Activated CD4-positive, alpha-beta T cell treated with anti-CD3 and anti-CD28 coated beads, Interleukin-2, amount 50 U/mL, for 16 hours (primary cell): ENCODE measurements around the gene TRIM3.
"Not testable (repeated sequence)": the region's sequence is repeated elsewhere in the genome, so short reads cannot be mapped to it uniquely, and the experiment has no call there.

ENCODE experiments used
- DNase-seq: peaks from one replicate; pipeline ENCODE4 v3.0.0-alpha.2; 2020

Gene TRIM3

DNA sequence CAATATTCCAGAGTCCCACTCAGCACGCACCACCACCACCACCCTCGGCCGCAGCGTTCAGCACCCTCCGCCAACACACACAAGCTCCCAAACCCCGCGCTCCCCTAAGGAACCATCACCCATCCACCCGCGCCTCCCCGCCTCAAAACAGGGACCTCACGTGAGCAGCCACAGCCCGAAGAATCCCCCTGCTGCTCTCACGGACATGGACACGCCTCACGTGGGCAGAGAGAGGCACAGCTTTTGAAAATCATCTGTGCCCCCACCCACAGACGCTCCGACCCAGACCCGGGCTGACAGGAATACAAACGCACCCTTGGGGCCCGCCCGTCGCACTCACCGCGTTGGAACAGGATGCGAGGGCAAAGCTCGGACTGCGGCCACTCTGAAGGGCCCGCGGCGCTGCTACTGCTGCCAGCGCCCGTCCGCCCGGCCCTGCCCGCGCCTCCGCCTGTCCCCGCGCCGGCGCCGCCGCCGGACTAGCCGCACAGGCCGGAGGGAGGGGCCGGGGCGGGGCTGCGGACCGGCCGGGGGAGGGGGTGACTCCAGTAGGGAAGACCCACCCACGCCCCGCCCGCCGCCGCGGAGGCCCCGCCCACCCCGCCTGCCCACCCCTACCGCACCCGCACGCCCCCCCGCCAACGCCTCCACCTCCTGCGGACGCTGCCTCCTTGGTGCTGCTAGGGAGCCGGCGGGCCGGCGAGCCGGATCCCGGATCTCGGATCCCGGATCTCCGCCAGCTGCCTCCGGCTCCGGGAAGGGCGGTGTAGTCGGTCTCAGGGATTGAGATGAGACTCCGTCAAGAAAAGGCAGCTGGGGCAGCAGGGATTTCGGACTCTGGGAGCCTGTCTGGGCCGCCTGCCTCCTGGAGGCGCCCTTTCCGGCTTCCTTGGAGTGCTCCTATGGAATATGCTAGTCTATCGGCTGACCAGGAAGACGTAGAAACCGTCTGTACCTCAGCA lies at the start of gene TRIM3:
TSS of gene TRIM3 (minus strand) at position 491 of the 962 bp plus-strand sequence. CDS start 8,246 bp downstream, outside the sequence.
- peak; percentile 60 for DNase-seq

GRCh38 chr11:6523253-6523652 lies 49.5 kb upstream of the TRIM3 start:
- DNase-seq: no peak

GRCh38 chr11:6521946-6522345 lies 48.2 kb upstream of the TRIM3 start:
- DNase-seq: not testable (repeated sequence)

DNA sequence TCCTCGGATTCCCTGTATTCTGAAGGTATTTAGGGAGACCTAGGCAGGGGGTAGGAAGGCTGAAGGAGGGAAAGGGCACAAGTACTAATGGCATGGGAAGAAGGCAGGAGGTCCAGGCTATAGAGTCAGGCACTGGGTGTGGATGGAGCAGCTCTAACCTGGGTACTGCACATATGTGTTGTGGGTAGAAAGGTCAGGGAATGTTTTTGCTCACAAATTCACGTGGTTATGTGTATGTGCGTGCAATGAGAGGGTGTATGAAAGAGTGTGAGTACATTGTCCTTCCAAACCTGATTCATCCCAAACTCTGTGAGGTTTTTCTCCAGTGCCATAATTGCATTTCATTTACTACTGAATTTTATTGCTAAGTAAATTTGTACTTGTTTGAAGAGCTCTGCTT lies 46.5 kb upstream of the TRIM3 start:
- DNase-seq: no peak

DNA sequence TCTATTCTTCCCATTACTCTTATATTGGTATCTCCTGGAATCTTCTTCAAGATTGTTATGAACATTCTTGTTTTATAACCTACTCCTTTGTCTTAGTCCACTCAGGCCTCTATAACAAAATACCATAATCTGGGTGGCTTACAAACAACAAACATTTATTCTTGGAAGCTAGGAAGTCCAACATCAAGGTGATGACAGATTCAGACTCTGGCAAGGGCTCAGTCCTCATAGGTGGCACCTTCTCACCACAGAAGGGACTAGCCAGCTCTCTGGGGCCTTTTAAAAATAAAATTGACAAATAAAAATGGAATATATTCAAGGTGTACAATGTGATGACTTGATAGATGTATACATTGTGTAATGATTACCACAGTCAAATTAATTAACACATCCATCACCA lies 43.1 kb upstream of the TRIM3 start:
- DNase-seq: no peak

DNA sequence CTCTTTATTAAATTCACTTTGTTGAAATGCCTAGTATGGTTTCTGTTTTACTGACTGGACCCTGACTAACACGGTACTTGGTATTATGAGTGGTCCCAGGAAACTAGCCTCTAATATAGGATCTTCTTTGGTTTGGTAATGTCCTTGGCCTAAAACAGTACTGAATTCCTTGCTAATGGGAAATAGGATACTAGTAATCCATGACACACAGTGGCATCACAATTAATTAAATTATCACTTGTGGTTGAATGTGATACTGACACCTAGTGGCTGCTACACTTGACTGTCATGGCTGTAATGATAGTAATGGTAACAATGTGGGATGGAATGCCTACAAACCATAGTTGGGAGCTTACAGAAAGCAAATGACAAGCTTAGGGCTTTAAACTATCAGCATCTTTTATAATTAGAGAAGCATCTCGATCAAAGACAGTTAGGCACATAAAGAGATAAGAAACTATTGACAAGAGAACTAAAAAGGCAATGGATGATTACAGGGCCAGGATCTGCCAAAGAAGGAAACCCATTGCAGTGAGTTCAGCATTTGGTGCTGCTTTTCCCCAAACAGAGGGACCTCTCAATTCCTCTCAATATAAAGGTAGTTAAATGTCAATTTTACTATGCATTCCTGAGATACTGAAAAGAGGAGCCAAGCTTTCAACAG lies 32.0 kb upstream of the TRIM3 start:
- DNase-seq: peak; percentile 18

DNA sequence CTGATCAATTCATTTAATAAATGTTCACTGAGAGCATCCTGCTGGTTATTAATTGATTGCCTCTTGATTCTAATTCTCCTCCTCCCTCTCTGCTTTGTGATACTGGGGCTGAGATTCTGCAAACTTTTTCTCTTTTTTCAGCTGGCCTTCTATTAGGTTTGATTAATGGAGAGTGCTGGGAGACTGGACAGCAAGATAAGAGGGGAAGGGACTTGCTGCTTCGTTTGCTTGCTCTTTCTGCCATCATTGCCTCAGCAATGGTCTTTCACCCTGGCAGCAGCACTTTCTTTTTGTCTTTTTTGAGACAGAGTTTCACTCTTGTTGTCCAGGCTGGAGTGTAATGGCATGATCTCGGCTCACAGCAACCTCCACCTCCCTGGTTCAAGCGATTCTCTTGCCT lies 30.4 kb upstream of the TRIM3 start:
- DNase-seq: no peak

- no peak for DNase-seq
These were observed 28.6 kb upstream of the TRIM3 start for GRCh38 chr11:6502382-6502781.

DNA sequence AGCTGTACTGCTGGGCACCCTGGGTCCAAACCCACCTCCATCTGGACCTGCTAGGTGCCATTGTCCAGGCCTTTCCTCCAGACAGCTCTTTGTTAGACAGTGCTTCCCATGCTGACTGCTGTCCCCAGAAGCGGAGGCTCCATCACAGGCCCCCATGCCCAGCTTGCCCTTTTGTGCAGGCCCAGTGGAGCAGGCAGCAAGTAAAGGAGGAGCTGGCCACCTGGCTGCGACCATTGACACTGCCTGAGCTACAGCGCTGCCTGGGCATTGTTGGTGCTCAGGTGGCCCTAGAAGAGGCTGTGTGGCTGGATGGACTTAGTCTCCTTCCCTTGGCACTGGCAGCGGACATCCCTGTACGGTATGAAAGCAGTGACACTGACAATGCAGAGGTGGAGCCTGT lies 24.8 kb upstream of the TRIM3 start:
- no peak for DNase-seq

DNA sequence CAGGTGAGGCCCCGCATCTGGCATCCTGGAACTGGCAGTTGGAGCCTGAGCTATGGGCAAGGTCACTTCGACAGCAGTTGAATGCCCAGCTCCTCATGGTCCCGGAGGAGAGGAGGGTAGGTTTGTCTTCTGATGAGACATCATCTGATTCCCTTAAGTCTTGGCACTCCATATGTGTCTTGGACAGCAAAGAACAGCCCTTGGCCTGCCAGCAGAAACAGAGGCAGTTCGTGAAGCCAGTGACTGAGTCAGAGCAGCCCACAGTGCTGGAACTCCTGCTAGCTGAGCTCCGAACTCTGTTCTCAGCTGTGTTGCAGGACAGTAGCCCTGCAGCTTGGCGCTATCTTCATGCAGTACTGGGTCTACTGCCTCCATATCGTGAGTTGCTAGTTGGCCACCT lies 24.4 kb upstream of the TRIM3 start:
- no peak for DNase-seq

- no peak for DNase-seq
These were observed 23.5 kb upstream of the TRIM3 start, which contains the start of gene DNHD1 for GRCh38 chr11:6497069-6497839. DNHD1 (plus strand) TSS chr11:6497280; CDS start chr11:6498216, 936 bp downstream.

DNA sequence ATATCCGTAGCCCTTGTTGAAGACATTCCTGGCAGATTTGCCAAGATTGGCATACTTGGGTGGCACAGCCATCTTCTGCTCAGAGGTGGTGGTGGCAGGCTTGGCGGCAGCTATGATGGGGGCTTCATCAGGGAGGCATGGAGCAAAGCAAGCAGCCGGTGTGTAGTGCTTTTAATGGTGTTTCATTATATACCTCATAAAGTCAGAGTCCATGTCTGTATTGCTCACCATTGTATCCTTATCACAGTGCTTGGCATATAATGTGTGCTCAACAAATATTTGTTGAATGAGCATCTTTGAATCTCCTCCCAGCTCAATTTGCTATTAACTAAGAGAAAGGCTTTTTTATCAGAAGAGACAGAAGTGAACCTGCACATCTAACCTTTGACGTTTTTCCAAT lies 15.6 kb upstream of the TRIM3 start:
- no peak for DNase-seq

GRCh38 chr11:6488821-6489220 lies 15.1 kb upstream of the TRIM3 start:
- no peak for DNase-seq

DNA sequence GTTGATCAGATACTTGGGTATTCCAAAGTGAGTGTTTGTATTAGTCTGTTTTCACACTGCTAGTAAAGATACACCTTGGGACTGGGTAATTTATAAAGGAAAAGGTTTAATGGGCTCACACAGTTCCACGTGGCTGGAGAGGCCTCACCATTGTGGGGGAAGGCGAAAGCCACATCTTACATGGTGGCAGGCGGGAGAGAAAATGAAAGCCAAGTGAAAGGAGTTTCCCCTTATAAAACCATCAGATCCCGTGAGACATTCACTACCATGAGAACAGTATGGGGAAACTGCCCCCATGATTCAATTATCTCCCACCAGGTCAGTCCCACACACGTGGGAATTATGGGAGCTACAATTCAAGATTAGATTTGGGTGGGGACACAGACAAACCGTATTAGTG lies 14.6 kb upstream of the TRIM3 start:
- no peak for DNase-seq

DNA sequence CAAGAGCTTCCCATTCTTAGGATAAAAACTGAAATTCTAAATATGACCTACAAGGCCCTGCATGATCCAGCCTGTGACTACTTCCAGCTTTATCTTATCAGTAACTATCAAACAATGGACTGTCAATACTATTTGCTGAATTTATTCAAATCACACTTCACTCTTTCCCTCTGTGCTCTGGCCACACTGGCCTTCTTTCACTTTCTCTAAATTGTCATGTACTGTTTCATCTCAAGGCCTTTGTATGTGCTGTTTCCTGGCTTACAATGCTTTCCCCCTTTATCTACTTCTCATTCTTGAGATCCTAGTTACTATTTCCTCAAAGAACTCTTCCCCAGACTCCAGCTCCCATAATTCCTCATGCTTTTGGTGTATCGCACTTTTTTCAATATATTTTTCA lies 13.2 kb upstream of the TRIM3 start:
- no peak for DNase-seq

GRCh38 chr11:6486256-6486655 lies 12.5 kb upstream of the TRIM3 start:
- no peak for DNase-seq

DNA sequence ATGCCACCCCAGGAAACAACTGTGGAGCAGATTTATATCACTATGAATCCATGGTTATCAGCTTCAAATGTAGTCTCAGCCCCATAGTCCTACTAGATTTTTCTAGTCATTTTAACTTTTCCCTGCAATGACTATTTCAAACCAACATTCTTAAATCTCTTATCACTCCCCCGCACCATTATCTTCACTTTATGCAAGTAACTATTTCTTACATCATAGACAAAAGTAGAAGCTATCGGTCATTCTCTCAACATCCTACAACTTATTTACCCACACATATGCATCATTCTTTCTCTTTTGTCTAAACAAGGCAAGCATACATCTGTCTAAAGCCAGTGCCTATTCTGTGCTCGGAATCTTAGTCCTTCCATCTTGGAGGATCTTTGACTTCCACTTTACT lies 11.9 kb upstream of the TRIM3 start:
- no peak for DNase-seq

- DNase-seq: no peak
These were observed 9.3 kb upstream of the TRIM3 start for GRCh38 chr11:6483015-6483414.

DNA sequence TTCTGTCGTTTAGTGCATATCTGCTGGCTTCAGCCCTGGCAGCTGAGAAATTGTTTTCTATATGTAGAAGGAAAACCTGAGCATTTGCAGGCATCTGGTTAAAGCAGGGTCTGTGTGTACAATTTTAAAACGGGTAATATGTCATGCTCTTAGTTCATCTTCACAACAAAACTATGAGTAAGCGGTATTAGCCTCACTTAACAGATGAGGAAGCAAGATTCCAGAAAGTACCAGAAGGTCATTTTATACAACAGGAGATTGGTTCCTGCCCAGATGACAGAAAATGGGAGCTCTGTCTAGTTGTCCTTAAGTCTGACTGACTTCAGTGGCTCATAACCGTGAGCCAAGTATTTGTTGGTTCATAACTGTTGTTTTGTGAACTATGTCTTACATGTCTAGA lies 8.7 kb upstream of the TRIM3 start:
- no peak for DNase-seq

GRCh38 chr11:6481924-6482275 lies 8.2 kb upstream of the TRIM3 start:
- no peak for DNase-seq

DNA sequence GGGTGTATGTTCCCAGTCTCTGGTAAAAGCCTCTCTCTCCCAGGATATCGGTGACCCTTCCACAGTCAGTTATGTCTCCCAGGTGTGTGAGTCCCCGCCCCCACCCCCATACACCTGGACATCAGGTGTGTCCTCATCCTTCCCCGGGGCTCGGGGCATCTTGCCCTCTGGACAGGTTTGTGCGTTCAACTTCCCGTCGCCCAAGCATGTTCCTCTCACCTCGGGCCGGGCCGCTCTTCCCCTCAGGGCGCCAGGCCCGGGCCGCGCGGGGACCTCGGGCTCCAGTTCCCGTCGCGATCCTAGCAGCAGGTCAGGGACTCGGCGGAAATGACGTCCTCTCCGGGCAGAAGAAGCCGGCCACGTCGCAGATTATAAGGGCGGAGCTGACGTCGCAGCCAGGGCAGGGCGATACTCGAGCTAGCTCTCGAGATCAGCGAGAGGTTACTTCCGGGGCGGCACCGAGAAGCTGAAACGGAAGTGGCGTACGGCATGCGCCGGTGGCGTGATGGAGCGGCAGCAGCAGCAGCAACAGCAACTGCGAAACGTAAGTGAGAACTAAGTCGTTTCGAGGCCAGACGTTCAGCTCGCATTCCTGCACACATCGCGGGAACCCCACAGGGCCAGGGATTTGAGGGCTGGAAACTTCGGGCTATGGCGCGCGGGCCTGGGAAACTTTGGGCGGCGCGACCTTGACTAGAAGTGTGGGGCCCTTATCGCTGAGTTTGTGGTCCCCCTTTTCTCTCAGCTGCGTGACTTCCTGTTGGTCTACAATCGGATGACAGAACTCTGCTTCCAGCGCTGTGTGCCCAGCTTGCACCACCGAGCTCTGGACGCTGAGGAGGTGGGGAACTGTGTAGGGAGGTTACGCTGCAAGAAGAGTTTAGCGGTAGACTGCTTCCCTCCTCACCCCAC lies 7.5 kb upstream of the TRIM3 start, which contains the start of the genes ARFIP2 and TIMM10B:
TSS of gene ARFIP2 (minus strand) at position 320 of the 912 bp plus-strand sequence. CDS start 910 bp downstream, outside the sequence.
TSS of gene TIMM10B (plus strand) at position 490 of the 912 bp plus-strand sequence. CDS start at position 506, 16 bp downstream.
- peak; percentile 99 for DNase-seq
